HG03139 (cell line): ENCODE results near the gene PAX2.
"Not testable (repeated sequence)": the region's sequence is repeated elsewhere in the genome, so short reads cannot be mapped to it uniquely, and the experiment has no call there.

Source experiments
- ATAC-seq: cut with Tn5 transposase; IDR thresholded peaks from one replicate; pipeline ENCODE4 v1.9.1; 2021; ENCODE audit not compliant: unreplicated experiment

The PAX2 gene

GRCh38 chr10:100744987-100745881 lies at the start of gene PAX2:
Gene PAX2, plus strand, starts transcription at chr10:100745582. Its CDS starts 679 bp downstream, at chr10:100746261.
- no peak for ATAC-seq

- no peak for ATAC-seq
These were observed 48.9 kb upstream of the PAX2 start for GRCh38 chr10:100696477-100696901.

GRCh38 chr10:100697070-100697469 lies 48.3 kb upstream of the PAX2 start:
- ATAC-seq: no peak

GRCh38 chr10:100697631-100698030 lies 47.8 kb upstream of the PAX2 start:
- ATAC-seq: no peak

- not testable (repeated sequence) for ATAC-seq
These were observed 43.7 kb upstream of the PAX2 start for GRCh38 chr10:100701704-100702103.

- no peak for ATAC-seq
These were observed 40.2 kb upstream of the PAX2 start for GRCh38 chr10:100705139-100705538.

GRCh38 chr10:100707261-100707848 lies 38.0 kb upstream of the PAX2 start:
- ATAC-seq: no peak

- ATAC-seq: no peak
These were observed 36.0 kb upstream of the PAX2 start for GRCh38 chr10:100709146-100710082.

GRCh38 chr10:100710151-100710871 lies 35.1 kb upstream of the PAX2 start:
- ATAC-seq: no peak

- ATAC-seq: no peak
These were observed 32.1 kb upstream of the PAX2 start for GRCh38 chr10:100713049-100713858.

GRCh38 chr10:100713859-100714565 lies 31.4 kb upstream of the PAX2 start:
- no peak for ATAC-seq

GRCh38 chr10:100714566-100714950 lies 30.8 kb upstream of the PAX2 start:
- ATAC-seq: no peak

- no peak for ATAC-seq
These were observed 30.3 kb upstream of the PAX2 start for GRCh38 chr10:100715101-100715444.

GRCh38 chr10:100715445-100716385 lies 29.7 kb upstream of the PAX2 start:
- no peak for ATAC-seq

GRCh38 chr10:100717166-100717565 lies 28.2 kb upstream of the PAX2 start:
- ATAC-seq: no peak

GRCh38 chr10:100718197-100718742 lies 27.1 kb upstream of the PAX2 start:
- ATAC-seq: no peak

- no peak for ATAC-seq
These were observed 22.2 kb upstream of the PAX2 start for GRCh38 chr10:100723180-100723579.
